DMS79 (cell line): ENCODE results near the gene RUSC2.
A peak's percentile ranks its signal among the peaks of the same experiment; 100 is the strongest.
"Not testable (repeated sequence)": the region's sequence is repeated elsewhere in the genome, so short reads cannot be mapped to it uniquely, and the experiment has no call there.

Experiments used
- DNase-seq: peaks from one replicate; lab custom pipeline; 2025; lab: John Stamatoyannopoulos, UW

The RUSC2 gene

GRCh38 chr9:35489313-35490154 is at the start of gene RUSC2:
Gene RUSC2 (plus strand): TSS chr9:35490111. CDS start chr9:35546522, 56,411 bp downstream.
- DNase-seq = peak; percentile 69

- DNase-seq = no peak
Observed at GRCh38 chr9:35446012-35446411, 43.9 kb upstream of the RUSC2 start.

- no peak for DNase-seq
Observed at GRCh38 chr9:35448496-35448895, 41.4 kb upstream of the RUSC2 start.

GRCh38 chr9:35452481-35452880 is 37.4 kb upstream of the RUSC2 start:
- DNase-seq = no peak

- DNase-seq = no peak
Observed at GRCh38 chr9:35453786-35454185, 36.1 kb upstream of the RUSC2 start.

- no peak for DNase-seq
Observed at GRCh38 chr9:35464141-35465025, 25.5 kb upstream of the RUSC2 start.

- no peak for DNase-seq
Observed at GRCh38 chr9:35470340-35470739, 19.6 kb upstream of the RUSC2 start.

GRCh38 chr9:35470894-35471293 is 19.0 kb upstream of the RUSC2 start:
- no peak for DNase-seq

- no peak for DNase-seq
Observed at GRCh38 chr9:35476596-35476995, 13.3 kb upstream of the RUSC2 start.

- DNase-seq = peak; percentile 53
Observed at GRCh38 chr9:35477211-35477855, 12.6 kb upstream of the RUSC2 start.

- no peak for DNase-seq
Observed at GRCh38 chr9:35478871-35479270, 11.0 kb upstream of the RUSC2 start.

- DNase-seq = no peak
Observed at GRCh38 chr9:35481347-35481975, 8.4 kb upstream of the RUSC2 start.

- no peak for DNase-seq
Observed at GRCh38 chr9:35482071-35482470, 7.8 kb upstream of the RUSC2 start.

GRCh38 chr9:35484406-35484805 is 5.5 kb upstream of the RUSC2 start:
- DNase-seq = no peak

GRCh38 chr9:35487081-35487480 is 2.8 kb upstream of the RUSC2 start:
- no peak for DNase-seq

- DNase-seq = no peak
Observed at GRCh38 chr9:35488021-35488420, 1.9 kb upstream of the RUSC2 start.

- DNase-seq = no peak
Observed at GRCh38 chr9:35488566-35489312, 1.2 kb upstream of the RUSC2 start.

- no peak for DNase-seq
Observed at GRCh38 chr9:35490155-35490909, 421 bp downstream of the RUSC2 start.

- DNase-seq = no peak
Observed at GRCh38 chr9:35490910-35491465, 1.1 kb downstream of the RUSC2 start.

GRCh38 chr9:35493119-35493518 is 3.2 kb downstream of the RUSC2 start:
- not testable (repeated sequence) for DNase-seq
